HG02852 (cell line): ENCODE measurements around the gene RIMS1.
A peak's percentile ranks its signal among the peaks of the same experiment; 100 is the strongest.
"Not testable (repeated sequence)": the region's sequence is repeated elsewhere in the genome, so short reads cannot be mapped to it uniquely, and the experiment has no call there.

Source experiments
- ATAC-seq: cut with Tn5 transposase; IDR thresholded peaks from one replicate; pipeline ENCODE4 v1.9.1; 2021; ENCODE audit warnings: mild to moderate bottlenecking, moderate library complexity; ENCODE audit not compliant: unreplicated experiment

RIMS1 gene

GRCh38 chr6:71967436-71967835 lies 81.1 kb downstream of the RIMS1 start:
- peak; percentile 53 for ATAC-seq

GRCh38 chr6:71977884-71978283 lies 91.5 kb downstream of the RIMS1 start:
- ATAC-seq = peak; percentile 31

GRCh38 chr6:71979911-71980310 lies 93.6 kb downstream of the RIMS1 start:
- ATAC-seq = no peak

- peak; percentile 94 for ATAC-seq
Observed at GRCh38 chr6:71982389-71982788, 96.0 kb downstream of the RIMS1 start.

GRCh38 chr6:71983131-71983530 lies 96.8 kb downstream of the RIMS1 start:
- ATAC-seq = no peak

- no peak for ATAC-seq
Observed at GRCh38 chr6:71994705-71995271, 108.4 kb downstream of the RIMS1 start.

GRCh38 chr6:71997341-71997740 lies 111.0 kb downstream of the RIMS1 start:
- no peak for ATAC-seq

GRCh38 chr6:72002415-72002814 lies 116.1 kb downstream of the RIMS1 start:
- ATAC-seq = no peak

GRCh38 chr6:72006591-72006990 lies 120.2 kb downstream of the RIMS1 start:
- ATAC-seq = not testable (repeated sequence)

GRCh38 chr6:72022830-72023229 lies 136.5 kb downstream of the RIMS1 start:
- no peak for ATAC-seq

GRCh38 chr6:72031471-72031870 lies 145.1 kb downstream of the RIMS1 start:
- ATAC-seq = no peak

GRCh38 chr6:72032086-72032485 lies 145.7 kb downstream of the RIMS1 start:
- ATAC-seq = no peak

GRCh38 chr6:72035486-72035885 lies 149.1 kb downstream of the RIMS1 start:
- no peak for ATAC-seq

GRCh38 chr6:72035966-72036365 lies 149.6 kb downstream of the RIMS1 start:
- no peak for ATAC-seq

- ATAC-seq = no peak
Observed at GRCh38 chr6:72037006-72037405, 150.7 kb downstream of the RIMS1 start.

GRCh38 chr6:72040111-72040510 lies 153.8 kb downstream of the RIMS1 start:
- no peak for ATAC-seq

GRCh38 chr6:72042088-72042487 lies 155.7 kb downstream of the RIMS1 start:
- no peak for ATAC-seq

- ATAC-seq = no peak
Observed at GRCh38 chr6:72048080-72048479, 161.7 kb downstream of the RIMS1 start.

GRCh38 chr6:72049376-72049775 lies 163.0 kb downstream of the RIMS1 start:
- no peak for ATAC-seq

GRCh38 chr6:72061286-72061685 lies 174.9 kb downstream of the RIMS1 start:
- no peak for ATAC-seq

- ATAC-seq = no peak
Observed at GRCh38 chr6:72064399-72064975, 178.1 kb downstream of the RIMS1 start.

GRCh38 chr6:72078096-72078495 lies 191.7 kb downstream of the RIMS1 start:
- ATAC-seq = no peak
